ENCODE measurements around the gene AP5Z1. TPM values are rescaled to one million over a fixed set of nuclear protein-coding genes. Genes with fewer than 3 reads are reported as not detected.
A peak's percentile ranks its signal among the peaks of the same experiment; 100 is the strongest.

The AP5Z1 gene
- total RNA-seq, 1 experiment from 2014 or later, result 22.4 TPM

- no peak for DNase-seq
- no peaks in the 10 kb centered on the region for H3K27me3 ChIP-seq (ENCODE audit: control insufficient read depth, insufficient read depth, low read length)
- H3K36me3 ChIP-seq (replicated peaks; ENCODE audit: control insufficient read depth, insufficient read depth, low read length), result peaks cover 2% of the 10 kb centered on the region; the same call in 1 of the 2 replicates
- H3K4me3 ChIP-seq (ENCODE audit: insufficient read depth, low read depth, low read length), result no peak overlapping the region
Measured at GRCh38 chr7:4754433-4755010, 20.9 kb upstream of the AP5Z1 start.

- Histone ChIP-seq H3K4me3 (ENCODE audit: insufficient read depth, low read depth, low read length) (no peak overlapping the region), H3K36me3 (replicated peaks; ENCODE audit: control insufficient read depth, insufficient read depth, low read length) (peaks cover 2% of the 10 kb centered on the region; the same call in 1 of the 2 replicates), H3K27me3 (ENCODE audit: control insufficient read depth, insufficient read depth, low read length) (no peaks in the 10 kb centered on the region)
- no peak for DNase-seq
Measured at GRCh38 chr7:4755045-4755444, 20.4 kb upstream of the AP5Z1 start.

GRCh38 chr7:4758111-4758510 is 17.3 kb upstream of the AP5Z1 start:
- no peaks in the 10 kb centered on the region for H3K27me3 ChIP-seq (ENCODE audit: control insufficient read depth, insufficient read depth, low read length)
- DNase-seq, result no peak
- peaks cover 4% of the 10 kb centered on the region for H3K36me3 ChIP-seq (replicated peaks; ENCODE audit: control insufficient read depth, insufficient read depth, low read length)
- H3K4me3 ChIP-seq (ENCODE audit: insufficient read depth, low read depth, low read length), result no peak overlapping the region

- peaks cover 5% of the 10 kb centered on the region for H3K36me3 ChIP-seq (replicated peaks; ENCODE audit: control insufficient read depth, insufficient read depth, low read length)
- H3K4me3 ChIP-seq (ENCODE audit: insufficient read depth, low read depth, low read length), result no peak overlapping the region
- no peaks in the 10 kb centered on the region for H3K27me3 ChIP-seq (ENCODE audit: control insufficient read depth, insufficient read depth, low read length)
- DNase-seq, result no peak
Measured at GRCh38 chr7:4758791-4759190, 16.6 kb upstream of the AP5Z1 start.

GRCh38 chr7:4759211-4759610 is 16.2 kb upstream of the AP5Z1 start:
- Histone ChIP-seq H3K27me3 (ENCODE audit: control insufficient read depth, insufficient read depth, low read length) (no peaks in the 10 kb centered on the region), H3K36me3 (replicated peaks; ENCODE audit: control insufficient read depth, insufficient read depth, low read length) (peaks cover 5% of the 10 kb centered on the region), H3K4me3 (ENCODE audit: insufficient read depth, low read depth, low read length) (no peak overlapping the region)
- DNase-seq, result no peak

GRCh38 chr7:4760952-4761351 is 14.5 kb upstream of the AP5Z1 start:
- Histone ChIP-seq H3K36me3 (replicated peaks; ENCODE audit: control insufficient read depth, insufficient read depth, low read length) (peaks cover 5% of the 10 kb centered on the region), H3K4me3 (ENCODE audit: insufficient read depth, low read depth, low read length) (no peak overlapping the region), H3K27me3 (ENCODE audit: control insufficient read depth, insufficient read depth, low read length) (no peaks in the 10 kb centered on the region)
- no peak for DNase-seq

- Histone ChIP-seq H3K4me3 (ENCODE audit: insufficient read depth, low read depth, low read length) (no peak overlapping the region), H3K36me3 (replicated peaks; ENCODE audit: control insufficient read depth, insufficient read depth, low read length) (peaks cover 3% of the 10 kb centered on the region), H3K27me3 (ENCODE audit: control insufficient read depth, insufficient read depth, low read length) (no peaks in the 10 kb centered on the region)
- DNase-seq, result no peak
Measured at GRCh38 chr7:4762121-4763055, 13.0 kb upstream of the AP5Z1 start.

- no peaks in the 10 kb centered on the region for H3K27me3 ChIP-seq (ENCODE audit: control insufficient read depth, insufficient read depth, low read length)
- no peak for DNase-seq
- peaks cover 3% of the 10 kb centered on the region for H3K36me3 ChIP-seq (replicated peaks; ENCODE audit: control insufficient read depth, insufficient read depth, low read length)
- H3K4me3 ChIP-seq (ENCODE audit: insufficient read depth, low read depth, low read length), result no peak overlapping the region
Measured at GRCh38 chr7:4763091-4763793, 12.2 kb upstream of the AP5Z1 start.

GRCh38 chr7:4763794-4764185 is 11.6 kb upstream of the AP5Z1 start:
- no peak for DNase-seq
- peaks cover 3% of the 10 kb centered on the region for H3K36me3 ChIP-seq (replicated peaks; ENCODE audit: control insufficient read depth, insufficient read depth, low read length)
- H3K4me3 ChIP-seq (ENCODE audit: insufficient read depth, low read depth, low read length), result no peak overlapping the region
- no peaks in the 10 kb centered on the region for H3K27me3 ChIP-seq (ENCODE audit: control insufficient read depth, insufficient read depth, low read length)

GRCh38 chr7:4764402-4765007 is 10.9 kb upstream of the AP5Z1 start:
- Histone ChIP-seq H3K36me3 (replicated peaks; ENCODE audit: control insufficient read depth, insufficient read depth, low read length) (peaks cover 3% of the 10 kb centered on the region), H3K4me3 (ENCODE audit: insufficient read depth, low read depth, low read length) (no peak overlapping the region), H3K27me3 (ENCODE audit: control insufficient read depth, insufficient read depth, low read length) (no peaks in the 10 kb centered on the region)
- no peak for DNase-seq

- Histone ChIP-seq H3K4me3 (ENCODE audit: insufficient read depth, low read depth, low read length) (no peak overlapping the region), H3K27me3 (ENCODE audit: control insufficient read depth, insufficient read depth, low read length) (no peaks in the 10 kb centered on the region), H3K36me3 (replicated peaks; ENCODE audit: control insufficient read depth, insufficient read depth, low read length) (peaks cover 3% of the 10 kb centered on the region)
- DNase-seq, result peak; percentile 89
Measured at GRCh38 chr7:4765776-4766490, 9.5 kb upstream of the AP5Z1 start.

GRCh38 chr7:4766666-4767519 is 8.5 kb upstream of the AP5Z1 start:
- no peak for DNase-seq
- peaks cover 1% of the 10 kb centered on the region; the same call in 1 of the 2 replicates for H3K36me3 ChIP-seq (replicated peaks; ENCODE audit: control insufficient read depth, insufficient read depth, low read length)
- H3K27me3 ChIP-seq (ENCODE audit: control insufficient read depth, insufficient read depth, low read length), result no peaks in the 10 kb centered on the region
- no peak overlapping the region for H3K4me3 ChIP-seq (ENCODE audit: insufficient read depth, low read depth, low read length)

Data from H7 (cell line).